Heart right ventricle (tissue), 16 donors: ENCODE measurements around the gene DNAJB6. TPM values are rescaled to one million over a fixed set of nuclear protein-coding genes. Genes with fewer than 3 reads are reported as not detected.

ENCODE experiments used
- ATAC-seq, 8 donors: fragments of 200-7000 bp; cut with Tn5 transposase; one replicate each; pipeline ENCODE4 v1.9.1; 2020; ENCODE audit warnings: mild to moderate bottlenecking in 8 of 8, moderate library complexity in 8 of 8, moderate number of reproducible peaks in 1 of 8
- DNase-seq, 2 donors: peaks; one replicate each; pipeline ENCODE4 v3.0.0-alpha.2; 2020
- H3K27ac ChIP-seq, 10 donors: fragments of 200-600 bp; sonication (generic) in 2 of 10; one replicate each; pipeline versions ENCODE4 v1.5.0 to v1.8.0; 2020 to 2022; ENCODE audit warnings: mild to moderate bottlenecking in 3 of 10
- H3K27me3 ChIP-seq, 7 donors: fragments of 200-600 bp; one replicate each; pipeline ENCODE4 v1.8.0; 2021 to 2022; ENCODE audit warnings: mild to moderate bottlenecking in 2 of 7
- H3K36me3 ChIP-seq, 9 donors: fragments of 200-600 bp; sonication (generic) in 1 of 9; one replicate each; pipeline versions ENCODE4 v1.5.0 to v1.8.0; 2020 to 2022; ENCODE audit warnings: mild to moderate bottlenecking in 2 of 9
- H3K4me1 ChIP-seq, 9 donors: fragments of 200-600 bp; sonication (generic) in 1 of 9; one replicate each; pipeline versions ENCODE4 v1.5.0 to v1.8.0; 2020 to 2022; ENCODE audit warnings: mild to moderate bottlenecking in 4 of 9
- H3K4me3 ChIP-seq, 10 donors: fragments of 200-600 bp; sonication (generic) in 2 of 10; one replicate each; pipeline versions ENCODE4 v1.5.0 to v1.8.0; 2020 to 2022; ENCODE audit warnings: mild to moderate bottlenecking in 7 of 10, moderate library complexity in 2 of 10
- H3K9me3 ChIP-seq, 11 donors: fragments of 200-600 bp in 10 of 11; sonication (generic) in 2 of 11; one replicate each; pipeline versions ENCODE4 v1.5.0 to v1.8.0; 2013 to 2022; ENCODE audit warnings: mild to moderate bottlenecking in 2 of 11, control low read depth in 1 of 11, moderate library complexity in 1 of 11
- CTCF ChIP-seq, 9 donors: fragments of 200-600 bp; sonication (generic) in 2 of 9; IDR thresholded peaks; one replicate each; pipeline versions ENCODE4 v1.5.0 to v1.8.0; 2021 to 2022; ENCODE audit warnings: antibody characterized with exemption in 9 of 9, mild to moderate bottlenecking in 5 of 9, moderate library complexity in 1 of 9
- WGBS, 2 donors: extraction: QIAGEN DNeasy Blood & Tissue Kit; methylation state at CpG; one replicate each; pipeline ENCODE4 v1.1.7; 2013; ENCODE audit warnings: inconsistent platforms in 1 of 2; 5-methylcytosine and 5-hydroxymethylcytosine counted together
- intact Hi-C, 10 donors: fragments of 100-400 bp; cut with DNase I; formaldehyde crosslinking; loops; one replicate each; pipeline versions ENCODE4 v1.11.1 to v1.14.2; 2022
- polyA plus RNA-seq, 2 donors: library from polyadenylated mRNA; stranded (reverse); fragments of 200-250 nt; gene quantifications; one replicate each; pipeline ENCODE4 v1.2.3, GENCODE V29; 2013
- total RNA-seq, 10 donors: library from RNA; stranded (reverse); fragmentation: NEBNext Ultra II Directional in 3 of 10; extraction: Animal tissue kit (Norgen Biotek cat#: 25700) in 3 of 10; gene quantifications; one replicate each; pipeline versions ENCODE4 v1.2.1 to v1.2.4, GENCODE V29; 2021 to 2023
- donor health status: Arrhythmogenic right ventricular cardiomyopathy.
- donor health status: ischemic (EF 13 %, LVEDD 7.1; RV severe dilation, severe dysfunction).
- donor health status: healthy with polysubstance abuse.
- donor health status: DM: no; HTN: yes; CAD: no.
- donor health status: DM: no; HTN: no; CAD: no.
- donor health status: ischemic (EF 25% LVEDD 6.9; RV normal size, moderate dysfunction).
- donor health status: ischemic (EF 25% LVEDD 5.7; RV mildly dilated, moderate dysfunction).
- donor health status: healthy.
- donor health status: DM: yes; HTN: yes; CAD: no.
- donor health status: Ischemic cardiomyopathy.
- donor health status: ischemic (EF 35%, LVEDD 5.7; RV mildly dilated, moderate dysfunction).
- donor health status: nonischemic (EF 11% LVEDD 7.7; RV severe dilation, severe dysfunction).
- donor health status: DM: yes; HTN: yes; CAD: no.
- donor health status: PGD.
- donor health status: ischemic (EF 29% LVEDD 5.4; RV normal size, mild dysfunction).
- donor health status: nonischemic (EF 23%, LVEDD 6.1; RV moderate dilation, normal function).

DNAJB6 gene
- total and polyA plus RNA-seq, 12 donors, result 114 to 200 (median 183) TPM

- DNase-seq (no peak), ATAC-seq (no peak)
- 45 to 51% methylated on average over 3 of the region's 3 CpGs for WGBS, 2 donors
- TF ChIP-seq CTCF (IDR thresholded peaks at IDR 0.05), result no peak
- Histone ChIP-seq H3K9me3 (no peaks in the 10 kb centered on the region), H3K27me3 (no peaks in the 10 kb centered on the region), H3K36me3 (peaks cover 0 to 79% (median 30%) of the 10 kb centered on the region in 9 donors), H3K27ac (peak overlapping the region in 3 of 10 donors; percentile 20 to 24 (median 22)), H3K4me3 (no peak overlapping the region), H3K4me1 (peaks cover 8 to 67% (median 42%) of the 10 kb centered on the region in 9 donors)
- intact Hi-C loops, result no loop called here
Observed at GRCh38 chr7:157360483-157361025, 23.8 kb downstream of the DNAJB6 start.

DNA sequence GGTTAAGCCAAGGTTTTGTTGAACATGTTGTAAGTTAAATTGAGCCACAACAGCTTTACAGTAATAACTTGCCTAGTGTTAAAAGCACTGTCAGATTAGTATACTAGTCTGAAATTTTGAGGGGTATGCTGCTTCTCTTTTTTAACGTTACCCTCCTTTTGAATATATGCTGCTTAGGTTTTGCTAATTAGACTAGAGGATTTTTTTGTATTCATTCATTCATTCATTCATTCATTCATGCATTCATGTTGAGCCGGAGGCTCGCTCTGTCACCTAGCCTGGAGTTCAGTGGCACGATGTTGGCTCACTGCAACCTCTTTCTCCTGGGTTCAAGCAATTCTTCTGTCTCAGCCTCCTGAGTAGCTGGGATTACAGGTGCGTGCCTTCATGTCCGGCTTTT, 24.7 kb downstream of the DNAJB6 start:
- intact Hi-C loops, result no loop called here
- peaks cover 0 to 86% (median 39%) of the 10 kb centered on the region in 9 donors for H3K36me3 ChIP-seq
- TF ChIP-seq CTCF (IDR thresholded peaks at IDR 0.05), result no peak
- no peak overlapping the region for H3K4me3 ChIP-seq
- no peak overlapping the region for H3K27ac ChIP-seq
- H3K9me3 ChIP-seq, result no peaks in the 10 kb centered on the region
- ATAC-seq, result no peak
- H3K4me1 ChIP-seq, result peaks cover 6 to 58% (median 34%) of the 10 kb centered on the region in 9 donors
- WGBS, 2 donors, result 93 to 94% methylated on average over 6 of the region's 6 CpGs
- no peak for DNase-seq
- H3K27me3 ChIP-seq, result no peaks in the 10 kb centered on the region

GRCh38 chr7:157362729-157363128, 25.9 kb downstream of the DNAJB6 start:
- no peaks in the 10 kb centered on the region for H3K27me3 ChIP-seq
- intact Hi-C loops, result no loop called here
- H3K4me1 ChIP-seq, result peaks cover 6 to 48% (median 25%) of the 10 kb centered on the region in 9 donors
- H3K9me3 ChIP-seq, result peaks cover 0 to 7% (median 0%) of the 10 kb centered on the region in 11 donors
- no peak overlapping the region for H3K27ac ChIP-seq
- H3K36me3 ChIP-seq, result peaks cover 0 to 98% (median 51%) of the 10 kb centered on the region in 9 donors
- H3K4me3 ChIP-seq, result no peak overlapping the region
- ATAC-seq (no peak), DNase-seq (no peak)
- WGBS, 2 donors, result 85 to 86% methylated on average over 6 of the region's 6 CpGs
- no peak for TF ChIP-seq CTCF (IDR thresholded peaks at IDR 0.05)

DNA sequence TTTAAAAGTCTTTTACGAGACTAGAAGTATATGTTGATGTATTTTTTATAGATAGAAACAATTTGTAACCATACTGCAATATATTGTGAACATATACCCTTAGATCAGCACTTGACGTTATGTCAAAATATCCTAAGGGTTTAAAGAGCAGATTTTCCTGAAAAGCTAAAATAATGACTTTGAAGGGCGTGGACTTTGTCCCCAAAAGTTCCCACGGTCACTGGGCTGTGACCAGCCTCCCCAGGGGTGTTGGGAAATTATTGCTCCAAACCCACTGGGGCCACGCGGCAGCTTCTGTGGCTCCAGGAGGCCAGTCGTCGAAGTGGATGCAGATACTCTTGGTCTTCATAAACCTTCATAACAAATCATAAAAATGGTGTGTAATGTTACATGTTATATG, 29.9 kb downstream of the DNAJB6 start:
- intact Hi-C loops, result no loop called here
- Histone ChIP-seq H3K4me3 (no peak overlapping the region), H3K9me3 (peaks cover 0 to 7% (median 0%) of the 10 kb centered on the region in 11 donors), H3K27me3 (no peaks in the 10 kb centered on the region), H3K36me3 (peaks cover 0 to 100% (median 78%) of the 10 kb centered on the region in 9 donors), H3K4me1 (peaks cover 0 to 9% (median 0%) of the 10 kb centered on the region in 9 donors), H3K27ac (no peak overlapping the region)
- DNase-seq (no peak), ATAC-seq (no peak)
- no peak for TF ChIP-seq CTCF (IDR thresholded peaks at IDR 0.05)
- WGBS, 2 donors, result 97 to 98% methylated on average over 8 of the region's 8 CpGs
